Neural progenitor cell (in vitro differentiated cells): ENCODE measurements around the gene PPIA. TPM values are rescaled to one million over a fixed set of nuclear protein-coding genes. Genes with fewer than 3 reads are reported as not detected.
A peak's percentile ranks its signal among the peaks of the same experiment; 100 is the strongest.

Experiments used
- DNase-seq: peaks from one replicate; pipeline ENCODE4 v3.0.0-alpha.2; 2016; ENCODE audit warnings: low spot score
- H2AFZ ChIP-seq: fragments of 200-600 bp; sonication (generic); replicated peaks from 2 replicates; pipeline ENCODE4 v1.6.1; 2016; ENCODE audit warnings: antibody characterized with exemption
- H3F3A ChIP-seq: fragments of 200-600 bp; sonication (generic); 2 replicates; pipeline ENCODE4 v1.6.1; 2016; ENCODE audit warnings: antibody characterized with exemption, low read depth
- H3K27ac ChIP-seq: fragments of 200-600 bp; sonication (generic); 2 replicates; pipeline ENCODE4 v1.5.1; 2016; ENCODE audit warnings: mild to moderate bottlenecking
- H3K27me3 ChIP-seq: fragments of 200-600 bp; sonication (generic); 2 replicates; pipeline ENCODE4 v1.6.1; 2016; ENCODE audit warnings: mild to moderate bottlenecking, moderate library complexity
- H3K36me3 ChIP-seq: fragments of 200-600 bp; sonication (generic); 2 replicates; pipeline ENCODE4 v1.5.1; 2016
- H3K4me1 ChIP-seq: fragments of 200-600 bp; sonication (generic); 2 replicates; pipeline ENCODE4 v1.6.1; 2016; ENCODE audit warnings: mixed run types
- H3K4me2 ChIP-seq: fragments of 200-600 bp; sonication (generic); 2 replicates; pipeline ENCODE4 v1.6.1; 2016
- H3K4me3 ChIP-seq: fragments of 200-600 bp; sonication (generic); 2 replicates; pipeline ENCODE4 v1.5.1; 2016
- H3K79me2 ChIP-seq: fragments of 200-600 bp; sonication (generic); 2 replicates; pipeline ENCODE4 v1.6.1; 2016; ENCODE audit warnings: low read depth
- H3K9ac ChIP-seq: fragments of 200-600 bp; sonication (generic); 2 replicates; pipeline ENCODE4 v1.6.1; 2016
- H3K9me3 ChIP-seq: fragments of 200-600 bp; sonication (generic); 2 replicates; pipeline ENCODE4 v1.5.1; 2016; ENCODE audit warnings: low read depth
- H4K20me1 ChIP-seq: fragments of 200-600 bp; sonication (generic); 2 replicates; pipeline ENCODE4 v1.6.1; 2016; ENCODE audit warnings: low read depth
- H3K27ac Mint-ChIP-seq: 3 replicates; pipeline ENCODE4 v1.8.0; 2021; ENCODE audit warnings: mixed read lengths
- H3K27me3 Mint-ChIP-seq: 2 replicates; pipeline ENCODE4 v1.8.0; 2022; ENCODE audit warnings: low read depth, mild to moderate bottlenecking, inconsistent platforms, moderate library complexity, mixed read lengths; ENCODE audit not compliant: insufficient read depth
- H3K36me3 Mint-ChIP-seq: 3 replicates; pipeline ENCODE4 v1.8.0; 2021; ENCODE audit warnings: mixed read lengths
- H3K4me1 Mint-ChIP-seq: 3 replicates; pipeline ENCODE4 v1.8.0; 2021; ENCODE audit warnings: mixed read lengths
- H3K4me3 Mint-ChIP-seq: 3 replicates; pipeline ENCODE4 v1.8.0; 2021; ENCODE audit warnings: mild to moderate bottlenecking, moderate library complexity, mixed read lengths
- H3K9me3 Mint-ChIP-seq: 3 replicates; pipeline ENCODE4 v1.8.0; 2020; ENCODE audit warnings: mixed read lengths
- CTCF ChIP-seq: fragments of 200-600 bp; sonication (generic); IDR thresholded peaks from 2 replicates; pipeline ENCODE4 v1.5.1; 2017; ENCODE audit warnings: antibody characterized with exemption, mild to moderate bottlenecking
- EZH2 ChIP-seq: fragments of 200-600 bp; sonication (generic); IDR thresholded peaks from 2 replicates; pipeline ENCODE4 v1.6.1; 2017; ENCODE audit warnings: antibody characterized with exemption, mild to moderate bottlenecking, moderate library complexity
- EZH2phosphoT487 ChIP-seq: fragments of 200-600 bp; sonication (generic); IDR thresholded peaks from 2 replicates; pipeline ENCODE4 v1.6.1; 2017; ENCODE audit warnings: antibody characterized with exemption
- total RNA-seq: library from RNA; depleted of rRNA; stranded (reverse); fragments of >200 nt; gene quantifications from 2 replicates; pipeline ENCODE4 v1.2.3, GENCODE V29; 2015; ENCODE audit warnings: low replicate concordance

PPIA gene
- total RNA-seq, 1 donor from 2014 or later: 2,932 TPM

- peaks cover 35% of the 10 kb centered on the region for H3F3A ChIP-seq
- H3K36me3 ChIP-seq: peaks cover 6% of the 10 kb centered on the region
- H3K9me3 Mint-ChIP-seq: no peaks in the 10 kb centered on the region
- H3K4me2 ChIP-seq: peak within 1 kb of the TSS; percentile 86
- no peaks in the 10 kb centered on the region for H3K9me3 ChIP-seq
- peak within 1 kb of the TSS; percentile 81 for H3K4me3 ChIP-seq
- peak within 1 kb of the TSS; percentile 92 for H3K9ac ChIP-seq
- peak; percentile 100 for DNase-seq
- H3K4me1 ChIP-seq: peaks cover 17% of the 10 kb centered on the region
- peaks cover 4% of the 10 kb centered on the region for H3K36me3 Mint-ChIP-seq
- peaks cover 21% of the 10 kb centered on the region for H3K4me1 Mint-ChIP-seq
- H3K27me3 Mint-ChIP-seq: no peaks in the 10 kb centered on the region
- H3K27ac Mint-ChIP-seq: peak within 1 kb of the TSS; percentile 99
- H4K20me1 ChIP-seq: peaks cover 46% of the 10 kb centered on the region
- H3K27me3 ChIP-seq: no peaks in the 10 kb centered on the region
- peak within 1 kb of the TSS; percentile 66 for H2AFZ ChIP-seq
- peak within 1 kb of the TSS; percentile 97 for H3K27ac ChIP-seq
- H3K4me3 Mint-ChIP-seq: peak within 1 kb of the TSS; percentile 99
- peak; percentile 4 for TF ChIP-seq CTCF
- TF ChIP-seq EZH2: no peak
- peaks cover 55% of the 10 kb centered on the region for H3K79me2 ChIP-seq
Observed at GRCh38 chr7:44847920-44848634, 51.6 kb downstream of the PPIA start, which contains the start of gene H2AZ2. Gene H2AZ2 (minus strand): TSS chr7:44848087. CDS start chr7:44847971, 116 bp downstream.

DNA sequence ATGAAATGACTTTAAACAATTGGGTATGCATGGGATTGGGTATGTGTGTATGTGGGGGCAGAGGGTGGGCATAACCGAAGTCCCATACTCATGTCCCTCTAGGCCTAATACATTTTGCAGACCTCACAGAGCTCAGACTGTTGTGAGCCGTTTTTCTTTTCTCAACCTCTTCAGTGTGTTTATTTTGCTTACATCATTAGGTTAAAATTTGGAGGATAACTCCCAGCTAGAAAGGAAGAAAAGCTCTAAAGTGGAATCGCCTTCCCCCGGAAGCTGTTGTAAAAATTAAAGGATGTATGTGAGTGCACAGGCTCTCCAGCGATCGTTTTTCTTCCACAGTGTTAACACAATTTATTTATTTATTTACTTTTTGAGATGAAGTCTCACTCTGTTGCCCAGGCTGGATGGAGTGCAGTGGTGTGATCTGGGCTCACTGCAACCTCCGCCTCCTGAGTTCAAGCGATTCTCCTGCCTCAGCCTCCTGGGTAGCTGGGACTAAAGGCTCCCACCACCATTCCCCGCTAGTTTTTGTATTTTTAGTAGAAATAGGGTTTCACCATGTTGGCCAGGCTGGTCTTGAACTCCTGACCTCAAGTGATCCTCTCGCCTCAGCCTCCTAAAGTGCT lies 52.9 kb downstream of the PPIA start:
- no peak overlapping the region for H2AFZ ChIP-seq
- peaks cover 35% of the 10 kb centered on the region for H3F3A ChIP-seq
- no peaks in the 10 kb centered on the region for H3K9me3 ChIP-seq
- Mint-ChIP-seq H3K36me3 (no peaks in the 10 kb centered on the region), H3K4me1 (peaks cover 21% of the 10 kb centered on the region), H3K9me3 (no peaks in the 10 kb centered on the region), H3K27me3 (no peaks in the 10 kb centered on the region), H3K4me3 (peak overlapping the region; percentile 99), H3K27ac (peak overlapping the region; percentile 99)
- H3K27ac ChIP-seq: no peak overlapping the region
- H3K4me1 ChIP-seq: peaks cover 17% of the 10 kb centered on the region
- peaks cover 42% of the 10 kb centered on the region for H3K79me2 ChIP-seq
- peak overlapping the region; percentile 75 for H3K4me2 ChIP-seq
- H3K27me3 ChIP-seq: no peaks in the 10 kb centered on the region
- DNase-seq: no peak
- H3K4me3 ChIP-seq: peak overlapping the region; percentile 61
- H3K9ac ChIP-seq: peak overlapping the region; percentile 74
- no peaks in the 10 kb centered on the region for H3K36me3 ChIP-seq
- H4K20me1 ChIP-seq: peaks cover 33% of the 10 kb centered on the region
- TF ChIP-seq CTCF (no peak), EZH2phosphoT487 (no peak), EZH2 (no peak)

- H3K79me2 ChIP-seq: peaks cover 36% of the 10 kb centered on the region
- H3K27ac ChIP-seq: no peak overlapping the region
- TF ChIP-seq EZH2phosphoT487 (no peak), CTCF (no peak), EZH2 (no peak)
- Mint-ChIP-seq H3K27me3 (no peaks in the 10 kb centered on the region), H3K4me3 (peak overlapping the region; percentile 99), H3K4me1 (peaks cover 19% of the 10 kb centered on the region), H3K9me3 (no peaks in the 10 kb centered on the region), H3K27ac (no peak overlapping the region), H3K36me3 (no peaks in the 10 kb centered on the region)
- H3K36me3 ChIP-seq: no peaks in the 10 kb centered on the region
- no peaks in the 10 kb centered on the region for H3K9me3 ChIP-seq
- H3K27me3 ChIP-seq: no peaks in the 10 kb centered on the region
- peaks cover 35% of the 10 kb centered on the region for H3F3A ChIP-seq
- H3K4me3 ChIP-seq: no peak overlapping the region
- H4K20me1 ChIP-seq: peaks cover 26% of the 10 kb centered on the region
- H3K4me1 ChIP-seq: peaks cover 15% of the 10 kb centered on the region
- H2AFZ ChIP-seq: no peak overlapping the region
- no peak overlapping the region for H3K9ac ChIP-seq
- H3K4me2 ChIP-seq: peak overlapping the region; percentile 75
- DNase-seq: no peak
Observed at GRCh38 chr7:44849885-44850544, 53.5 kb downstream of the PPIA start.
